Chondrocyte (in vitro differentiated cells): Measurements from ENCODE around the gene OR10J5. TPM values are rescaled to one million over a fixed set of nuclear protein-coding genes. Genes with fewer than 3 reads are reported as not detected.
"Not testable (repeated sequence)": the region's sequence is repeated elsewhere in the genome, so short reads cannot be mapped to it uniquely, and the experiment has no call there.

Source experiments
- DNase-seq: peaks from one replicate; pipeline ENCODE4 v3.0.0; 2021; ENCODE audit warnings: mixed read lengths, low spot score
- H3K27ac Mint-ChIP-seq: one replicate; pipeline ENCODE4 v1.8.0; 2021; ENCODE audit warnings: mild to moderate bottlenecking, moderate library complexity, mixed read lengths; ENCODE audit not compliant: unreplicated experiment
- H3K27me3 Mint-ChIP-seq: 2 replicates; pipeline ENCODE4 v1.8.0; 2021; ENCODE audit warnings: low read depth, mixed read lengths
- H3K36me3 Mint-ChIP-seq: 2 replicates; pipeline ENCODE4 v1.8.0; 2021; ENCODE audit warnings: low read depth, mixed read lengths
- H3K4me1 Mint-ChIP-seq: 2 replicates; pipeline ENCODE4 v1.8.0; 2021; ENCODE audit warnings: low read depth, mild to moderate bottlenecking, mixed read lengths
- H3K4me3 Mint-ChIP-seq: one replicate; pipeline ENCODE4 v1.8.0; 2021; ENCODE audit warnings: mild to moderate bottlenecking, moderate library complexity, mixed read lengths; ENCODE audit not compliant: unreplicated experiment
- H3K9me3 Mint-ChIP-seq: 2 replicates; pipeline ENCODE4 v1.8.0; 2021; ENCODE audit warnings: low read depth, mixed read lengths
- total RNA-seq: library from RNA; stranded (reverse); gene quantifications from 3 replicates; pipeline ENCODE4 v1.2.1, GENCODE V29; 2021
- TF ChIP-seq, protein P1 (sequence below): fragments of 200-600 bp; sonication (generic); IDR thresholded peaks from 2 replicates; pipeline ENCODE4 v1.5.0; 2021; ENCODE audit warnings: antibody characterized with exemption, mild to moderate bottlenecking, moderate library complexity

Gene OR10J5
- total RNA-seq, 1 donor from 2014 or later: not detected

DNA sequence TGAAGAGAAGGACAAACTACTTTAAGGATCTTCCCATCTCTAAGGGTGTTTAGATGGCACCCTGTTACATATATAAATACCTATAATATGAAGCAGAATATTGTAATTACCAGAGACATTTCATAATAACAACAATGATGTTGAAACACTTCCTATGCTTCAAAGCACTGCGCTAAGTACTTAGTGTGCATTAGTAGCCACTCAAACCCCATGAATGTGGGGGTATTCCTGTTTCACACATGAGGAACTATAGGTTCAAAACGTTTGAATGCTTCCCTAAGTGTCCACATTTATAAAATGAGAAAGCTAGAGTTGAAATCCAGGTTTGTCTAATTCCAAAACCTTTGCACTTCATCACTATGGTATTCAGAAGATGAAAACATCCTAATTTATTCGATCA, 18.5 kb upstream of the OR10J5 start:
- H3K9me3 Mint-ChIP-seq: peaks cover 10% of the 10 kb centered on the region

DNA sequence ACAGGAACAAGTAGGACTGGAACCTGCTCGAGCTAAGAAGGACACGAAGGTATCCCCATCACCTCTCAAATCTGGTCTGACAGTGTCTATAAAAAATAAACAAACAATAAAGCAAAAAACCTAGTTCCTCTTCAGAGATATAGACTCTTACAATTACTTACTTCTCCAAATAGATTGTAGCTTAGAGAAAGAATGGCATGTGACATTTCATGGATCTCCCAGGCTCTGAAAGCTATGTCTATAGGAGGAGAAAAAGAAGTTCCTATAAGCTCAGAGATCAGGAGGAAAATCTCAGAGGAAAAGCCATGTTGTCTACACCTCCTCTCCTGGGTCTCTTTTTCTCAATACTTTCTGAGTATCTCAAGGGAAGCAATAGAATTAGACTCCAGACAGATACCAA, 12.3 kb upstream of the OR10J5 start:
- DNase-seq: no peak
- no peaks in the 10 kb centered on the region for H3K9me3 Mint-ChIP-seq
- no peaks in the 10 kb centered on the region for H3K4me1 Mint-ChIP-seq
- TF ChIP-seq, protein P1, sequence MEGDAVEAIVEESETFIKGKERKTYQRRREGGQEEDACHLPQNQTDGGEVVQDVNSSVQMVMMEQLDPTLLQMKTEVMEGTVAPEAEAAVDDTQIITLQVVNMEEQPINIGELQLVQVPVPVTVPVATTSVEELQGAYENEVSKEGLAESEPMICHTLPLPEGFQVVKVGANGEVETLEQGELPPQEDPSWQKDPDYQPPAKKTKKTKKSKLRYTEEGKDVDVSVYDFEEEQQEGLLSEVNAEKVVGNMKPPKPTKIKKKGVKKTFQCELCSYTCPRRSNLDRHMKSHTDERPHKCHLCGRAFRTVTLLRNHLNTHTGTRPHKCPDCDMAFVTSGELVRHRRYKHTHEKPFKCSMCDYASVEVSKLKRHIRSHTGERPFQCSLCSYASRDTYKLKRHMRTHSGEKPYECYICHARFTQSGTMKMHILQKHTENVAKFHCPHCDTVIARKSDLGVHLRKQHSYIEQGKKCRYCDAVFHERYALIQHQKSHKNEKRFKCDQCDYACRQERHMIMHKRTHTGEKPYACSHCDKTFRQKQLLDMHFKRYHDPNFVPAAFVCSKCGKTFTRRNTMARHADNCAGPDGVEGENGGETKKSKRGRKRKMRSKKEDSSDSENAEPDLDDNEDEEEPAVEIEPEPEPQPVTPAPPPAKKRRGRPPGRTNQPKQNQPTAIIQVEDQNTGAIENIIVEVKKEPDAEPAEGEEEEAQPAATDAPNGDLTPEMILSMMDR: no peak
- H3K27ac Mint-ChIP-seq: no peak overlapping the region
- no peaks in the 10 kb centered on the region for H3K36me3 Mint-ChIP-seq
- H3K4me3 Mint-ChIP-seq: no peak overlapping the region
- peaks cover 24% of the 10 kb centered on the region for H3K27me3 Mint-ChIP-seq

More for the DNA sequence above, 18.5 kb upstream of the OR10J5 start:
- Mint-ChIP-seq H3K27me3 (peaks cover 36% of the 10 kb centered on the region), H3K27ac (no peak overlapping the region), H3K36me3 (no peaks in the 10 kb centered on the region), H3K4me1 (no peaks in the 10 kb centered on the region), H3K4me3 (no peak overlapping the region)
- no peak for DNase-seq
- TF ChIP-seq, protein P1: no peak

DNA sequence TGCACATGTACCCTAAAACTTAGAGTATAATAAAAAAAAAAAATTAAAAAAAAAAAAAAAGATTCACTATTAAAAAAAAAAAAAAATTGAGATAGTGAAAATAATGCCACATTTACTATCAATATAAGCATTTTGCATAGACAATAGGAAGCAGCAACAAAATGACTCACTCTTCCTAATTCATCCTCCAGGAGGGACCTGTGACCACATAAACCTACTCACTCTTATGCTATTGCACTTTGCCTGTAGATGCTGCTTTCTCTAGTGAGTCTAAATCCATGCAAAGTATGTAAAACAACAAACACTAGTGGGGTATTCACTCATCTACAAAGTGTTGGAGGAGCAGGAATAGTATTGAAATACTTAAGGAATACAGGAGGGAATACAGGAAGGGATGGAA, 2.9 kb downstream of the OR10J5 start:
- no peak overlapping the region for H3K4me3 Mint-ChIP-seq
- TF ChIP-seq, protein P1: no peak
- no peaks in the 10 kb centered on the region for H3K4me1 Mint-ChIP-seq
- DNase-seq: no peak
- no peak overlapping the region for H3K27ac Mint-ChIP-seq
- peaks cover 9% of the 10 kb centered on the region for H3K9me3 Mint-ChIP-seq
- H3K27me3 Mint-ChIP-seq: peaks cover 32% of the 10 kb centered on the region
- no peaks in the 10 kb centered on the region for H3K36me3 Mint-ChIP-seq

DNA sequence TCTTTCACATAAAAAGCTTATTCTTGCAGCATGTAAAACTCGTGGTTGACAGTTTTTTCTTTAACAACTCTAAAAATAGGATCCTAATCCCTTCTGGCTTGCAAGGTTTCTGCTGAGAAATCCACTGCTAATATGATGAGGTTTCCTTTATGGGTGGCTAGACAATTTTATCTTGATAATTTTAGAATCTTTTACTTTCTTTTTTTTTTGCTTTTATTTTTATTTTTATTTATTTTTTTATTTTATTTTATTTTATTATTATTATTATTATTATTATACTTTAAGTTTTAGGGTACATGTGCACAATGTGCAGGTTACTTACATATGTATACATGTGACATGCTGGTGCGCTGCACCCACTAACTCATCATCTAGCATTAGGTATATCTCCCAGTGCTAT, 11.0 kb downstream of the OR10J5 start:
- H3K27ac Mint-ChIP-seq, H3K4me1 Mint-ChIP-seq, H3K4me3 Mint-ChIP-seq, H3K36me3 Mint-ChIP-seq, H3K27me3 Mint-ChIP-seq, DNase-seq: not testable (repeated sequence)
- peaks cover 20% of the 10 kb centered on the region for H3K9me3 Mint-ChIP-seq

DNA sequence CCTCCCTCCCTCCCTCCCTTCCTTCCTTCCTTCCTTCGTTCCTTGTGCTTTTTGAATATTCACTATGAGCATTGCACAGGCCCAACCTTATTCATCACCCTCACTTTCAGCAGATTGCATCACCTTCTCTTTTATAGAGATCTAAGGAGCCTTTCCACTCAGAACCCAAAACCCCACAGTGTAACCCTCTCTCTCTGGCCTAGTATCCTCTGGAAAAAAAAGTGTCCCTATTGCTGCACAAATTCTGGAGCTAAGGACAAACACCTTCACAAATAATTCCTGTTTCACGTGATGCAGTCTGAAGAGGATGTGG, 25.6 kb downstream of the OR10J5 start:
- Mint-ChIP-seq H3K4me1 (no peaks in the 10 kb centered on the region), H3K9me3 (peaks cover 14% of the 10 kb centered on the region), H3K27me3 (peaks cover 12% of the 10 kb centered on the region), H3K4me3 (no peak overlapping the region), H3K36me3 (peaks cover 7% of the 10 kb centered on the region), H3K27ac (no peak overlapping the region)
- no peak for DNase-seq
- TF ChIP-seq, protein P1: no peak

DNA sequence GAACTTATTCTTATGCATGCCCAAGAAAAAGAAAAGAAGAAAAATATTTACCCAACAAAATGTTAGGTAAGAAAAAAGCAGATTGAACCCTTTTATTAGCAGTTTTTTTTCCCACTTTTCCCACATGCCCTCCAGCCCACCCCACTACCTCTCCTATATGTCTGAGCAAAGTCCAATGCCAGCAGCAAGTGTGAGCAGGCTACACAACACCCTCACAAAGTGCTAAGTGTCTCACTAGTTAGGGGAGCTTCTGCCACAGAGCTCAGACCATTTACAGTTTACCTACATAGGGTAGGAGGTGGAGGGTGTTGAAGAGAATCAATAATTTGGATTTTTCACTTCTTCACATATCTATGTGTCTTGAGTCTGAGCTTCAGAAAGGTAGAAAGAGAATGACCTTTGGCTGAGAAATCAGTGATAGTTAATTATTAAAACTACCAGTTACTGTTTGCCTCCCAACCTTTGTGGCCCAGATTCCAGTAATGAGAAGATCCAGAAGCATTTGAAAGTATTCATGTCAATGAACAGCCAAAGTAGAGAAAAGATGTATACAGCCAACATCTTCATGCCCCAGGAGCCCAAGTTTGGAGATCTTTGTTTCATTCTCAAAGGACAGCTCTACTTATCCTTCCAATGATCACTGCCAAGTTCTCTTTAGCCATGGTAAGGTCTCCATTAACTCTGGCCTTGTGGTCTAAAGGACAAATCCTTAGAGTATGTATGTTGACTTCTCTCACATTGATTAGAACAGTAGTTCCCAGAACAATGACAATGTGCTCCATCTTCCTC, 26.2 kb downstream of the OR10J5 start:
- H3K9me3 Mint-ChIP-seq: peaks cover 14% of the 10 kb centered on the region
- H3K27me3 Mint-ChIP-seq: peaks cover 12% of the 10 kb centered on the region
- TF ChIP-seq, protein P1: no peak
- no peak for DNase-seq
- no peak overlapping the region for H3K27ac Mint-ChIP-seq
- no peaks in the 10 kb centered on the region for H3K4me1 Mint-ChIP-seq
- no peak overlapping the region for H3K4me3 Mint-ChIP-seq
- H3K36me3 Mint-ChIP-seq: peaks cover 7% of the 10 kb centered on the region
